Measurements from ENCODE around the gene HPS5. TPM values are rescaled to one million over a fixed set of nuclear protein-coding genes. Genes with fewer than 3 reads are reported as not detected.
"Not testable (repeated sequence)": the region's sequence is repeated elsewhere in the genome, so short reads cannot be mapped to it uniquely, and the experiment has no call there.

The HPS5 gene
- total RNA-seq, 1 donor from 2014 or later, result 19.0 TPM

GRCh38 chr11:18271206-18271605 is 50.7 kb downstream of the HPS5 start:
- no peak for DNase-seq (ENCODE audit: low read depth in 2 of 2)

GRCh38 chr11:18270102-18270501 is 51.8 kb downstream of the HPS5 start:
- no peak for DNase-seq (ENCODE audit: low read depth in 2 of 2)

- not testable (repeated sequence) for DNase-seq (ENCODE audit: low read depth in 2 of 2)
Observed at GRCh38 chr11:18269252-18269651, 52.7 kb downstream of the HPS5 start.

GRCh38 chr11:18267335-18268133 is 54.4 kb downstream of the HPS5 start:
- DNase-seq (ENCODE audit: low read depth in 2 of 2), result not testable (repeated sequence)

- DNase-seq (ENCODE audit: low read depth in 2 of 2), result no peak
Observed at GRCh38 chr11:18265949-18266348, 56.0 kb downstream of the HPS5 start, which contains the start of gene SAA1. Gene SAA1, plus strand, starts transcription at chr11:18266264. Its CDS starts 624 bp downstream, at chr11:18266888.

- no peak for DNase-seq (ENCODE audit: low read depth in 2 of 2)
Observed at GRCh38 chr11:18264677-18265555, 57.0 kb downstream of the HPS5 start.

GRCh38 chr11:18264035-18264434 is 57.9 kb downstream of the HPS5 start:
- DNase-seq (ENCODE audit: low read depth in 2 of 2), result no peak

GRCh38 chr11:18262681-18263350 is 59.1 kb downstream of the HPS5 start:
- not testable (repeated sequence) for DNase-seq (ENCODE audit: low read depth in 2 of 2)

GRCh38 chr11:18261721-18262120 is 60.2 kb downstream of the HPS5 start:
- no peak for DNase-seq (ENCODE audit: low read depth in 2 of 2)

- DNase-seq (ENCODE audit: low read depth in 2 of 2), result no peak
Observed at GRCh38 chr11:18259259-18259658, 62.7 kb downstream of the HPS5 start.

- no peak for DNase-seq (ENCODE audit: low read depth in 2 of 2)
Observed at GRCh38 chr11:18254781-18255361, 67.1 kb downstream of the HPS5 start.

GRCh38 chr11:18253778-18254338 is 68.1 kb downstream of the HPS5 start:
- DNase-seq (ENCODE audit: low read depth in 2 of 2), result no peak

- no peak for DNase-seq (ENCODE audit: low read depth in 2 of 2)
Observed at GRCh38 chr11:18253233-18253632, 68.7 kb downstream of the HPS5 start.

GRCh38 chr11:18248561-18248960 is 73.4 kb downstream of the HPS5 start, which contains the start of gene SAA2:
Gene SAA2, minus strand, starts transcription at chr11:18248668. Its CDS starts 657 bp downstream, at chr11:18248011.
- no peak for DNase-seq (ENCODE audit: low read depth in 2 of 2)

GRCh38 chr11:18247191-18247581 is 74.8 kb downstream of the HPS5 start:
- DNase-seq (ENCODE audit: low read depth in 2 of 2), result not testable (repeated sequence)

GRCh38 chr11:18246379-18247190 is 75.4 kb downstream of the HPS5 start:
- DNase-seq (ENCODE audit: low read depth in 2 of 2), result not testable (repeated sequence)

GRCh38 chr11:18245396-18245795 is 76.5 kb downstream of the HPS5 start:
- no peak for DNase-seq (ENCODE audit: low read depth in 2 of 2)

GRCh38 chr11:18243783-18244362 is 78.1 kb downstream of the HPS5 start:
- peak; percentile 12 to 71 for DNase-seq (ENCODE audit: low read depth in 2 of 2)

GRCh38 chr11:18239655-18240054 is 82.3 kb downstream of the HPS5 start:
- no peak for DNase-seq (ENCODE audit: low read depth in 2 of 2)
